ENCODE results near the gene CIC.

DNA sequence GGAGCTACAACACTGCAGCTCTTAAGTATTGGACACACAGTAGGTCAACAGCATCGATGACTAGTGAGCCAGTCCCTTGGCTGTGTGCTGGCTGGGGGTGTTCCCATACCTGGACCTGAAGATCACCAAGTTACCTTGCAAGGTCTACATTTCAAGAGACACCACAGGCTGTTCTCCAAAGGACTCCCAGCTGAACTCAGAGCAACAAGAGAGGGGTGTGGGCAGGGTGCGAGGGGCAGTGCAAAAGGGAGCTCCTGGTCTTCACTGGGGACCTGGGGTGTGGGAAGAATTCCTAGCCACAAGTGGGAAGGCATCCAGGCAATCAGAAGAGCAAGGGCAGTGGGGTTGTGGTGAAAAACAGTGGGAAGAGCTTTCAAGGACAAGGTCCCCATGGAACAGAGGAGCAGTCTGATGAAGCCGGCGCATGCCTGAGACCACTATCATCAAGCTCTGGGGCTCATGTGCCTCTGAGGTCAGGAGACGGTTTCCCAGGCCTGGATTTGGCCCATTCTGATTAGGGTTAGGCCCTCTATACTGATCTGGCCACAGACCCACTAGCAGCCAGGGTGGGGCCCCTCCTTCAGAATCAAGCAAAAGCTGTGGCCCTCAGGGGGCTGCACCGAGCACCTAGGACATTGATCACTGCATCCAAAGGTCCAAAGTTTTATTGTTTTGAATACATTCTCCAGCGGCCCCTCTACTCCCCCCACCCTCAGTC, 22.0 kb upstream of the CIC start:
- no peak for TF ChIP-seq CTCF (IDR thresholded peaks at IDR 0.05; ENCODE audit: low read depth, low read length)
- no peak for TF ChIP-seq EZH2phosphoT487 (IDR thresholded peaks at IDR 0.05; ENCODE audit: low read depth)

Measured in OCI-LY3 (cell line).